Neuron (in vitro differentiated cells): ENCODE measurements around the gene SLC1A3.

ENCODE experiments used
- H2AFZ ChIP-seq: one replicate; pipeline ENCODE4 v1.6.1; 2013; ENCODE audit warnings: low read depth, mild to moderate bottlenecking, inconsistent platforms, low read length, moderate library complexity
- H3K27me3 ChIP-seq: one replicate; pipeline ENCODE4 v1.6.1; 2013; ENCODE audit warnings: low read length; ENCODE audit not compliant: insufficient read depth
- H3K36me3 ChIP-seq: one replicate; pipeline ENCODE4 v1.6.1; 2013; ENCODE audit warnings: low read length; ENCODE audit not compliant: insufficient read depth
- H3K4me1 ChIP-seq: one replicate; pipeline ENCODE4 v1.6.1; 2013; ENCODE audit warnings: low read length; ENCODE audit not compliant: insufficient read depth
- H3K4me3 ChIP-seq: 2 replicates; pipeline ENCODE4 v1.5.1; 2013; ENCODE audit warnings: mild to moderate bottlenecking, low read length, moderate library complexity
- H3K9me3 ChIP-seq: one replicate; pipeline ENCODE4 v1.6.1; 2013; ENCODE audit warnings: low read length

SLC1A3 gene

GRCh38 chr5:36629729-36630128 is 23.3 kb downstream of the SLC1A3 start:
- H3K4me3 ChIP-seq, result no peak overlapping the region
- H3K36me3 ChIP-seq, result peaks cover 30% of the 10 kb centered on the region
- no peaks in the 10 kb centered on the region for H3K9me3 ChIP-seq

GRCh38 chr5:36630201-36631145 is 24.1 kb downstream of the SLC1A3 start:
- Histone ChIP-seq H3K4me3 (no peak overlapping the region), H3K27me3 (no peaks in the 10 kb centered on the region), H3K36me3 (peaks cover 30% of the 10 kb centered on the region), H3K9me3 (no peaks in the 10 kb centered on the region), H2AFZ (no peak overlapping the region), H3K4me1 (peaks cover 27% of the 10 kb centered on the region)

More at GRCh38 chr5:36629729-36630128, 23.3 kb downstream of the SLC1A3 start:
- Histone ChIP-seq H3K4me1 (peaks cover 27% of the 10 kb centered on the region), H2AFZ (no peak overlapping the region), H3K27me3 (no peaks in the 10 kb centered on the region)

- H3K9me3 ChIP-seq, result no peaks in the 10 kb centered on the region
- no peaks in the 10 kb centered on the region for H3K27me3 ChIP-seq
- no peak overlapping the region for H3K4me3 ChIP-seq
- no peak overlapping the region for H2AFZ ChIP-seq
- H3K36me3 ChIP-seq, result peaks cover 30% of the 10 kb centered on the region
- H3K4me1 ChIP-seq, result peaks cover 27% of the 10 kb centered on the region
Observed at GRCh38 chr5:36631154-36631553, 24.7 kb downstream of the SLC1A3 start.

GRCh38 chr5:36631620-36632362 is 25.4 kb downstream of the SLC1A3 start:
- Histone ChIP-seq H3K27me3 (no peaks in the 10 kb centered on the region), H2AFZ (no peak overlapping the region), H3K4me3 (no peak overlapping the region), H3K36me3 (peaks cover 30% of the 10 kb centered on the region), H3K4me1 (peaks cover 27% of the 10 kb centered on the region), H3K9me3 (no peaks in the 10 kb centered on the region)

GRCh38 chr5:36632363-36632664 is 25.9 kb downstream of the SLC1A3 start:
- no peaks in the 10 kb centered on the region for H3K9me3 ChIP-seq
- H3K27me3 ChIP-seq, result no peaks in the 10 kb centered on the region
- no peak overlapping the region for H2AFZ ChIP-seq
- no peak overlapping the region for H3K4me3 ChIP-seq
- peaks cover 30% of the 10 kb centered on the region for H3K36me3 ChIP-seq
- peaks cover 27% of the 10 kb centered on the region for H3K4me1 ChIP-seq

GRCh38 chr5:36635721-36636390 is 29.4 kb downstream of the SLC1A3 start:
- H3K9me3 ChIP-seq, result no peaks in the 10 kb centered on the region
- no peak overlapping the region for H2AFZ ChIP-seq
- H3K4me3 ChIP-seq, result no peak overlapping the region
- H3K27me3 ChIP-seq, result no peaks in the 10 kb centered on the region
- peaks cover 19% of the 10 kb centered on the region for H3K36me3 ChIP-seq
- no peaks in the 10 kb centered on the region for H3K4me1 ChIP-seq

GRCh38 chr5:36637101-36637500 is 30.7 kb downstream of the SLC1A3 start:
- no peak overlapping the region for H2AFZ ChIP-seq
- no peaks in the 10 kb centered on the region for H3K9me3 ChIP-seq
- H3K4me1 ChIP-seq, result no peaks in the 10 kb centered on the region
- H3K36me3 ChIP-seq, result peaks cover 16% of the 10 kb centered on the region
- no peaks in the 10 kb centered on the region for H3K27me3 ChIP-seq
- H3K4me3 ChIP-seq, result no peak overlapping the region

- no peak overlapping the region for H2AFZ ChIP-seq
- H3K27me3 ChIP-seq, result no peaks in the 10 kb centered on the region
- no peaks in the 10 kb centered on the region for H3K4me1 ChIP-seq
- H3K9me3 ChIP-seq, result no peaks in the 10 kb centered on the region
- H3K36me3 ChIP-seq, result peaks cover 13% of the 10 kb centered on the region
- no peak overlapping the region for H3K4me3 ChIP-seq
Observed at GRCh38 chr5:36637516-36637915, 31.1 kb downstream of the SLC1A3 start.

- Histone ChIP-seq H3K4me3 (no peak overlapping the region), H3K9me3 (no peaks in the 10 kb centered on the region)
Observed at GRCh38 chr5:36638056-36638455, 31.6 kb downstream of the SLC1A3 start.

GRCh38 chr5:36640949-36641348 is 34.5 kb downstream of the SLC1A3 start:
- H3K4me1 ChIP-seq, result no peaks in the 10 kb centered on the region
- H3K4me3 ChIP-seq, result no peak overlapping the region
- no peaks in the 10 kb centered on the region for H3K27me3 ChIP-seq
- no peak overlapping the region for H2AFZ ChIP-seq
- peaks cover 2% of the 10 kb centered on the region for H3K36me3 ChIP-seq
- no peaks in the 10 kb centered on the region for H3K9me3 ChIP-seq

More at GRCh38 chr5:36638056-36638455, 31.6 kb downstream of the SLC1A3 start:
- Histone ChIP-seq H3K4me1 (no peaks in the 10 kb centered on the region), H3K36me3 (peaks cover 9% of the 10 kb centered on the region), H2AFZ (no peak overlapping the region), H3K27me3 (no peaks in the 10 kb centered on the region)

- Histone ChIP-seq H2AFZ (no peak overlapping the region), H3K4me1 (no peaks in the 10 kb centered on the region), H3K27me3 (no peaks in the 10 kb centered on the region), H3K4me3 (no peak overlapping the region), H3K36me3 (peaks cover 2% of the 10 kb centered on the region), H3K9me3 (no peaks in the 10 kb centered on the region)
Observed at GRCh38 chr5:36641431-36641830, 35.0 kb downstream of the SLC1A3 start.

- Histone ChIP-seq H3K27me3 (no peaks in the 10 kb centered on the region), H2AFZ (no peak overlapping the region), H3K9me3 (no peaks in the 10 kb centered on the region), H3K4me1 (no peaks in the 10 kb centered on the region), H3K4me3 (no peak overlapping the region), H3K36me3 (peaks cover 2% of the 10 kb centered on the region)
Observed at GRCh38 chr5:36642089-36642488, 35.7 kb downstream of the SLC1A3 start.

- no peak overlapping the region for H2AFZ ChIP-seq
- no peaks in the 10 kb centered on the region for H3K9me3 ChIP-seq
- H3K4me3 ChIP-seq, result no peak overlapping the region
- H3K36me3 ChIP-seq, result peaks cover 2% of the 10 kb centered on the region
- no peaks in the 10 kb centered on the region for H3K4me1 ChIP-seq
- H3K27me3 ChIP-seq, result no peaks in the 10 kb centered on the region
Observed at GRCh38 chr5:36643162-36643561, 36.8 kb downstream of the SLC1A3 start.
